Esophagus muscularis mucosa (tissue), 4 donors: ENCODE measurements around the gene PNPLA1.

Experiments used
- EP300 ChIP-seq: sonication (generic); formaldehyde crosslinking; IDR thresholded peaks from one replicate; pipeline ENCODE4 v1.6.1; 2017; ENCODE audit warnings: antibody characterized with exemption
- POLR2A ChIP-seq: fragments of 450-650 bp; IDR thresholded peaks from one replicate; pipeline ENCODE4 v1.6.1; 2017; ENCODE audit warnings: antibody characterized with exemption, moderate library complexity, mild to moderate bottlenecking, low read depth
- POLR2AphosphoS5 ChIP-seq, 2 donors: sonication (generic); formaldehyde crosslinking; IDR thresholded peaks; one replicate each; pipeline ENCODE4 v1.6.1; 2017; ENCODE audit warnings: antibody characterized with exemption in 2 of 2
- TF ChIP-seq, protein P1 (sequence below), 3 experiments: fragments of 200-600 bp in 2 of 3; fragments of 450-650 bp in 1 of 3; sonication (generic) in 2 of 3; IDR thresholded peaks; one replicate each; pipeline ENCODE4 v1.5.1; 2017 to 2019; ENCODE audit warnings: antibody characterized with exemption in 3 of 3, mild to moderate bottlenecking in 2 of 3, moderate library complexity in 1 of 3

DNA sequence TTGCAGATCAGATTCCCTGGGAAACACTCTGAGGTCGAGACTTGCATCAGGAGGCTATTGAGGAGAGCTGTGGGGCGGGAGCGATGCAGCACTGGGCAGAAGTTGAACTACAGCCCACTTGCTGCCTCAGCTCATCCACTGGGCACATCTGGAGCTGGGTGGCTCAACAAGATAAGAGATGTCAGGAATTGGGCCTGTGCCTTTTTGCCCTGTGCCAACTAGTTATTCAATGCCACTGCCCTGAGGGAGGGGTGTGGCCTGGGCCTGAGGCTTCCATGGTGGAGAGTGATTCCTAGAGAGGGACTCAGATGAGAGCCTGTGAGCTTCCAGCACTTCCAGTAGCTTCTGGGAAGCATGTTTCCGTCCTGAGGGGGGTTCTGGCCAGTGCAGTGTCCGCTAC, 40.6 kb upstream of the PNPLA1 start:
- TF ChIP-seq, protein P1, sequence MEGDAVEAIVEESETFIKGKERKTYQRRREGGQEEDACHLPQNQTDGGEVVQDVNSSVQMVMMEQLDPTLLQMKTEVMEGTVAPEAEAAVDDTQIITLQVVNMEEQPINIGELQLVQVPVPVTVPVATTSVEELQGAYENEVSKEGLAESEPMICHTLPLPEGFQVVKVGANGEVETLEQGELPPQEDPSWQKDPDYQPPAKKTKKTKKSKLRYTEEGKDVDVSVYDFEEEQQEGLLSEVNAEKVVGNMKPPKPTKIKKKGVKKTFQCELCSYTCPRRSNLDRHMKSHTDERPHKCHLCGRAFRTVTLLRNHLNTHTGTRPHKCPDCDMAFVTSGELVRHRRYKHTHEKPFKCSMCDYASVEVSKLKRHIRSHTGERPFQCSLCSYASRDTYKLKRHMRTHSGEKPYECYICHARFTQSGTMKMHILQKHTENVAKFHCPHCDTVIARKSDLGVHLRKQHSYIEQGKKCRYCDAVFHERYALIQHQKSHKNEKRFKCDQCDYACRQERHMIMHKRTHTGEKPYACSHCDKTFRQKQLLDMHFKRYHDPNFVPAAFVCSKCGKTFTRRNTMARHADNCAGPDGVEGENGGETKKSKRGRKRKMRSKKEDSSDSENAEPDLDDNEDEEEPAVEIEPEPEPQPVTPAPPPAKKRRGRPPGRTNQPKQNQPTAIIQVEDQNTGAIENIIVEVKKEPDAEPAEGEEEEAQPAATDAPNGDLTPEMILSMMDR (IDR thresholded peaks at IDR 0.05): no peak
- no peak for TF ChIP-seq POLR2AphosphoS5 (IDR thresholded peaks at IDR 0.05)
- no peak for TF ChIP-seq EP300
- TF ChIP-seq POLR2A: no peak
